Measurements from ENCODE around the gene PLS1.
A peak's percentile ranks its signal among the peaks of the same experiment; 100 is the strongest.
"Not testable (repeated sequence)": the region's sequence is repeated elsewhere in the genome, so short reads cannot be mapped to it uniquely, and the experiment has no call there.

The PLS1 gene, protein sequence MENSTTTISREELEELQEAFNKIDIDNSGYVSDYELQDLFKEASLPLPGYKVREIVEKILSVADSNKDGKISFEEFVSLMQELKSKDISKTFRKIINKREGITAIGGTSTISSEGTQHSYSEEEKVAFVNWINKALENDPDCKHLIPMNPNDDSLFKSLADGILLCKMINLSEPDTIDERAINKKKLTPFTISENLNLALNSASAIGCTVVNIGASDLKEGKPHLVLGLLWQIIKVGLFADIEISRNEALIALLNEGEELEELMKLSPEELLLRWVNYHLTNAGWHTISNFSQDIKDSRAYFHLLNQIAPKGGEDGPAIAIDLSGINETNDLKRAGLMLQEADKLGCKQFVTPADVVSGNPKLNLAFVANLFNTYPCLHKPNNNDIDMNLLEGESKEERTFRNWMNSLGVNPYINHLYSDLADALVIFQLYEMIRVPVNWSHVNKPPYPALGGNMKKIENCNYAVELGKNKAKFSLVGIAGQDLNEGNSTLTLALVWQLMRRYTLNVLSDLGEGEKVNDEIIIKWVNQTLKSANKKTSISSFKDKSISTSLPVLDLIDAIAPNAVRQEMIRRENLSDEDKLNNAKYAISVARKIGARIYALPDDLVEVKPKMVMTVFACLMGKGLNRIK

GRCh38 chr3:142595951-142596725 lies at the start of gene PLS1:
PLS1 (plus strand) TSS chr3:142596393; CDS start chr3:142664238, 67,845 bp downstream.
- DNase-seq: peak; percentile 95

DNA sequence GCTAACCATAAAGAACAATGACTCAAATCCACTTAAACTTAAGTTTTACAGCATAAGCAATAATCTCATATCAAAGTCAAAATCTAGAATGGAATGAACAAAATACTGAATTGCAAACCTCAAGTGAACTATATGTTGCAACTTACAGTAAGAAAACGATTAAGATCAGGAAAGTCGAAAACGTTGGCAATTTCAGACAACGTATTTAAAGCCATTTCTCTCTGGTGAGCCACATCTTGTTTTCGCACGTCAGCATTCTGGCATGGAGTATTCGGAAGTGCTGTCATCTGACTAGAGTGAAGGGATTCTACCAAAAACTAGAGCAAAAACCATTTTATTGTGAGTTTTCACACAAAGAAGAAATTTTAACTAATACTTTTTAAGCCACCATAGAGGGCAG lies 46.2 kb upstream of the PLS1 start:
- DNase-seq: no peak

- DNase-seq: not testable (repeated sequence)
Observed at GRCh38 chr3:142552579-142552978, 43.6 kb upstream of the PLS1 start.

DNA sequence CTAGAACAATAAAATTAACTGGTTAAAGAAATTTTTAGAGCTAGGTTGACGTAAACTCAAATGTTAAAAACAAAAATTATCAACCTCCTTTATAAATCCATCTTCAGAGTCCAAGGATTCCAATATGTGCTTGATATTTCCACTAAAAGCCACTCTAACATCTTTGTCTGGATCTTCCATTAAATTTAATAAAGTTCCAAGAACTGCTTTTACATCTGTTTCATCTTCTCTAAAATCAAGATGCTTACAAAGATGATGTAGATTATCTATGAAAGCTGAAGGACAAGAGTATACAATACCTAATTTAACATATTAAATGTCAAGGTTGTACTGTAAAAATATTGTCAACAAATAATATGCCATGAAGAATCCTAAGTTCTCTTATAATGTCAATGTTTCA lies 42.5 kb upstream of the PLS1 start:
- no peak for DNase-seq

GRCh38 chr3:142560118-142560517 lies 36.1 kb upstream of the PLS1 start:
- DNase-seq: no peak

DNA sequence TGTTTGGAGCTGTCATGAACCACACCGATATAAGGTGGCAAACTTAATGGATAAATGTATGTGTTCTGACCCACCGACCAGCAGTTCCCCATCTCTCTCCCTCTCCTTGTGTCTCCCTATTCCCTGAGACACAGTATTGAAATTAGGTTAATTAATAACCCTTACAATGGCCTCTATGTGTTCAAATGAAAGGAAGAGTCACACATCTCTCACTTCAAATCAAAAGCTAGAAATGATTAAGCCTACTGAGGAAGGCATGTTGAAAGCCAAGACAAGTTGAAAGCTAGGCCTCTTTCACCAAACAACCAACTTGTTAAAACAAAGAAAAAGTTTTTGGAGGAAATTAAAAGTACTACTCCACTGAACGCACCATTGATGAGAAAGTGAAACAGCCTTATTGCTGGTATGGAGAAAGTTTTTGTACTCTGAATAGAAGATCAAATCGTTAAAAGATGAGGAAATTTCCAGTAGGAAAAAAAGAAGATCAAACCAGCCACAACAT lies 32.6 kb upstream of the PLS1 start:
- DNase-seq: no peak

GRCh38 chr3:142566096-142566495 lies 30.1 kb upstream of the PLS1 start:
- no peak for DNase-seq

DNA sequence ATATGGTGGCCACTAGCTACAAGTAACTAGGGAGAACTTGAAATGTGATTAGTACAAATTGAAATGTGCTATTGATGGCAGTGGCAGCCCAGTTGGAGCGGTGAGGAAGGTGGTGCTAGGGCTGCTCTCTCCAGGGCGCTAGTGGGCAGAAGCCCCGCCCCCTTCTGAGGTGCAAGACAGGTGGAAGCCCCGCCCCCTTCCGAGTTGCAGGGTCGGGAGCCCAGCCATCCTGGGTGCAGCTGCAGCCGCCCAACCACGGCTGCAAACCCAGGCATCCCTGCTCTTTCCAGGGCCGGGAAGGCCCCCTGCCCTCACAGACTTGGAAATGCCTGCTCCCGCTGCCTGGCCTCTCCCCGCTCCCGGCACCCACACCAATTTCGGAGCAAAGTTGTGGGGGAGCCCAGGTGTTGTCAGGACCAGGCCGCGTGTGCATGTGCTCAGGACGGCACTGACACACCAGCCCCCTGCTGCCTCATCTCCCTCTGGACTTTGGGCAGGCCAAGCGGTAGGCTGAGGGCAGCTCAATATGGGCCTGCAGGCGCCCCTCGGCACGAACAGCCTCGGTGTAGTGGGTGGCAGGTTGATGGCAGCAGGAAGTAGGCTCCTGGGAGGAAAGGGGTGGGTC lies 27.7 kb upstream of the PLS1 start:
- DNase-seq: no peak

- not testable (repeated sequence) for DNase-seq
Observed at GRCh38 chr3:142569422-142569821, 26.8 kb upstream of the PLS1 start.

DNA sequence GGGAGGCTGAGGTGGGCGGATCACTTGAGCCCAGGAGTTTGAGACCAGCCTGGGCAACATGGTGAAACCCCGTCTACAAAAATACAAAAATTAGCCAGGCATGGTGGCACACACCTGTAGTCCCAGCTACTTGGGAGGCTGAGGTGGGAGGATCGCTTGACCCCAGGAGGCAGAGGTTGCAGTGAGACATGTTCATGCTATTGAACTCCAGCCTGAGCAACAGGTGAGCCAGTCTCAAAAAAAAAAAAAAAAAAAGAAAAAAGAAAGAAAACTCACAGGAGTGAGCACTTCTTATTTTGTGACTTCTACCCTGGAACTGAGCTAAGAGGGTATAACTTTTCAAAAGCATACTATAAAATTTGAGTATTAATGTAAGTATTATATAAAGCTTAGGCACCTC lies 22.0 kb upstream of the PLS1 start:
- DNase-seq: not testable (repeated sequence)

DNA sequence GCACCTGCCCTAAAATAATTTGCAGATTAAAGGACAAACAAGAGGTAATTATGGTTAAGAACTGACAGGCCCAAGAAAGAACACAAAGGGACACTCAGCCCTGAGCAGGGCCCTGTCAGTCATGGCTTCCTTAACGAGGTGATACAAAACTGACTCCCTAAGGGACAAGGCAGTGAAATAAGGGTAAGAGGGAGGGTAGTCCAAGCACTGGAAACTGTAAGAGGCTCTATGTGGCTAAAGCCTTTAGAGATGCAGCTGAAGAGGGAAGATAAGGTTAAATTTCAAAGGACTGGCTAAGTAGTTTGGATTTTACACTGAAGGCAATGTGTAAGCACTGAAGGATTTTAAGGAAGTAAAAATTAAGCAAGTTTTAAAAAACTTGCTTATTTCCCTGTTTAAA lies 21.5 kb upstream of the PLS1 start:
- DNase-seq: peak; percentile 40

DNA sequence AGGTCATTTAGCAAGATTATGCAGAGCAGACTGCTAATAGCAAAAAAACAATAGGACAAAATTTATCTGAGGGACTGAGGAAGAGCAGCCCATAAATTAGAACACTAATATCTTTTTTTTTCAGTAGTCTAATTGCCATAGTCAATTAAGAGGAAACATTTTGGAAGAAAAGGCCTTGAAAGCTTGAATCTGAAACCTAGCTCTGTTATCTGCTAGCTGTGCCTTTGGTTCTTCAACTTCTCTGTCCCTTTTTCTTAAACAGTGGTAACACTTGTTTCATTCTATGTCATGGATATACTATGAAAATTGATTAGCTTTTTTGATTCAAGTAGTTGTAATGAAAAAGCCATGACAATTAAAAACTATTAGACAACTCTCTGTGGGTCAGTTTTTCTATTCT lies 19.4 kb upstream of the PLS1 start:
- no peak for DNase-seq

DNA sequence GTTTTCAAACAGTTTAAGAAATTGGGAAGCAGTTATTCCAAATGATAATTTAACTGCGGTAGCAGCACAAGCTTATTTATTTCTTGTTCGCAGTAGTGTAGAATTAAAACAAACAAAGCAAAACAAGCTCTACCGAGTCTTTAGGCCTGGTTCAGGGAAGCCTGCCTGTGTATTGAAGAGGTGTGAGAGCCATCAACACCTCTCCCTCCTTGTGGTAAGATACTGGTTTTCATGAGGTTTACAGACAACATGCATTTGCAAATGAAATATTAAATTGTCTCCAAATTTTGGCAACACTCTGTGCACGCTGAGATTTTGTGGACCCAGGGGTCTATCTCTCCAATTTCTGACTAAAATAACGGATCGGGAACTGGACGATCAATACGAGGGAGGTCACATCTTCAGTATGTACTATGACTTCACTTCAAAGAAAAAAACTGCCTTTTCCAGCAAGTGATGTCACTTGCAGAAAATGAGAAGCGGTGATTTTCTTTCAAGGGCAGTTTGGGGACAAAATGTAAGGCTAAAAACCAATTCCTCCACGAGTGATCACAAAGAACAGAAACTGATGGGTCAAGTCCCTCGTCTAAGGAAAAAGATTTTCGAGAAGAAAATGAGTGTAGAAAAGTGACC lies 18.4 kb upstream of the PLS1 start:
- DNase-seq: no peak

DNA sequence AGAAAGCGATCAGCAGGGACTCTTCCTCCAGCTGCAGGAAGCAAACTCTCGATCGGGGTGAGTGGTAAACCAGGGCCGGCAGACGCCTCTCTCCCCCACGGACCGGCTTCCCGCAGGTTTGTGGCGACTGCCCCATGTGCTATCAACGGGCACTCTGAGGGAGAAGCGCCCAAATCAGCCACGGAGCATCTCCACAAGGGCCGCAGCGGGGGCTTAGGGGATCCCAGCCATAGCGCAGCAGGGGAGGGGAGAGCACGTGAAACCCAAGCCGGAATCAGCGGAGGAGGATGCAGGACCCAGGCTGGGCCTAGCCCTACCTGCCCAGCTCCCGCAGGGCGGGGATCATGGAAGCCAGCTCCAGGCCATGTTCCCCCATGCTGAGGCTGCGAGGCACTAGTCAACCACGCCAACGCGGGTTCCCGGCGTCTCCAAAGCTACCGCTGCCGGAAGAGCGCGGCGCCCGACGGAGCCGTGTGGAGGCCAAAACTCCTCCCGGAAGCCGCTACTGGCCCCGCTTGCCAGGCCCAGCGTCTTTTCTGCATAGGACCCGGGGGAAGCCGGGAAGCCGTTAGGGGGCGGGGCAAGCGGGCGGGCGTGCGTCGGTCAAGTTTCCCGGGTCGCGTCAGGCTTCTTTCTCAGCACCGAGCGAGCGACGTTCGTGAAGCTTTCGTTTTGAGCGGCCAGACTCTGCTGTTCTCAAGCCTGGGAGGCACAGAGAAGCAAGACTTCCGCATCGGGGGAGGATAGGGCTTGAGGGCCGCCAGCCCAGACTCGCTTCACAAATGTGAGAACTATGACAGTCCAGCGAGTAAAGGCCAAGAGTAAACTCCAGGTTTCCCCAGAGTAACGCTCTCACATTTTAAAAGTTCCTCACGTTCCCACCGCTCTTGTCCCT lies 17.6 kb upstream of the PLS1 start, which contains the start of gene ATR:
ATR (minus strand) TSS at position 405 of the 895 bp plus-strand sequence; CDS start at position 376, 29 bp downstream.
- peak; percentile 99 for DNase-seq

- no peak for DNase-seq
Observed at GRCh38 chr3:142580061-142580423, 16.2 kb upstream of the PLS1 start.

- not testable (repeated sequence) for DNase-seq
Observed at GRCh38 chr3:142581070-142581469, 15.1 kb upstream of the PLS1 start.

GRCh38 chr3:142586803-142587406 lies 9.3 kb upstream of the PLS1 start:
- DNase-seq: peak; percentile 80

- DNase-seq: no peak
Observed at GRCh38 chr3:142588703-142589102, 7.5 kb upstream of the PLS1 start.

- DNase-seq: not testable (repeated sequence)
Observed at GRCh38 chr3:142592268-142592667, 3.9 kb upstream of the PLS1 start.

GRCh38 chr3:142595141-142595540 lies 1.1 kb upstream of the PLS1 start:
- DNase-seq: no peak

GRCh38 chr3:142595581-142595950 lies 627 bp upstream of the PLS1 start:
- DNase-seq: no peak

Data from COR-L47 (cell line).